Islet precursor cell (in vitro differentiated cells): ENCODE data around the gene SLITRK1.

Source experiments
- DNase-seq: peaks from one replicate; pipeline ENCODE4 v3.0.0-alpha.2; 2018

SLITRK1 gene

DNA sequence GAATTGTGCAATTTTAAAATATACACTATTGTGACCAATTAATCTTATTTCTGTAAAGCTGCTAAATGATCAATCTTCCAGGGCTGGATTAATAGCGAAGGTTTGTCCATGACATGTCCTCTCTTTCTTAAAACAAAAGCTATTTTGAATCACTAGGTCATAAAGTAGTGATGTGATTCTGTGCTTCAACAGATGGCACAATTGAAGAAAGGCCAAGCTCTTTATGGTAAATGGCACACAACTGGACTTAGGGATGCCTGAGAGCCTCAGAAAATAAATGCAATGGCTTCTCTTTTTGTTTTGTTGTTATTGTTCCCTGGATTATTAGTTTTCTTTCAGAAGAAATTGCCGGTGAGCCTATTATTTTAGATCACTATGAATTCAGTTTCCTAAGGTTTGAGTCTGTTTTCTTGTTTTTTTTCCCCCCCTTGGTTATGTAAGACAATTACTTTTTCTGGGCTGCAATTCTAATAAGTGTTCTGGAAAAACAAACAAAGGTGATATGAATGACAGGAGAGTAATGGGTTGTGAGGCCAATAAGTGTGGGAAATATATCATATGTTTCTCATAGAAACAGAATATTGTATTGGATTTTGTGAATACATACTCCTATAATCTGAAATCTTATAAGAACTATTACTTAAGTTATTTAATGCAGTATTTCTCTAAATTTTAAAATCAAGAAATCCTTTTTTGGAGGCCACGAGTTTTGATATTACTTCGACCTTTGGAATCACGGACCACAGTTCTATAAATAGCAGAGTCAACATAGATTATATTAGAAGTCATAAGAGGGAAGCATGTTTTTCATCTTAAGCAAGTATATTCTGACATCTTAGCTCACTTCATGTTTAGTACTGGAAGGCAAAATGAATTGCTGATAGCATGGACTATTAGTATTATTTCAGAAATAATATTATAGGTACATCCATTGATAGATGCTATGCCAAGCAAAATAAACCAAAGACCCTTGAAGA lies 16.8 kb downstream of the SLITRK1 start:
- DNase-seq = no peak

DNA sequence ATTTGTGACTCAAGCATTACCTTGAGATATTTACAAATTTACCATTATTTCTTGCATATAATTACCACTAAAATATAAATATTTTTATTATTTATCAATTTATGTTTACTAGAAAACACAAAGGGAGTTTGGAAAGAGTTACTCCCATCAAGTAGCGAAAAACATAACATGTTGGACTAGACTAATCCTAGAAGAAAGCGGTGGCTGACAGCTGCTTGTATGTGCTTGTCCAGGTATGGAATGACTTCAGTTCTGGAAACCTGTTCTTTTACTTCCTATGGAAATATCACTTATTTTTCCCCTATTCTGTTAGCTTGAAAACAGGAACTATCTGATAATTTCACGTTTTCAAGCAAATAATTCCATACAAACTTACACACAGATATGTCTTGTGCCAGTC lies 28.5 kb downstream of the SLITRK1 start:
- no peak for DNase-seq

DNA sequence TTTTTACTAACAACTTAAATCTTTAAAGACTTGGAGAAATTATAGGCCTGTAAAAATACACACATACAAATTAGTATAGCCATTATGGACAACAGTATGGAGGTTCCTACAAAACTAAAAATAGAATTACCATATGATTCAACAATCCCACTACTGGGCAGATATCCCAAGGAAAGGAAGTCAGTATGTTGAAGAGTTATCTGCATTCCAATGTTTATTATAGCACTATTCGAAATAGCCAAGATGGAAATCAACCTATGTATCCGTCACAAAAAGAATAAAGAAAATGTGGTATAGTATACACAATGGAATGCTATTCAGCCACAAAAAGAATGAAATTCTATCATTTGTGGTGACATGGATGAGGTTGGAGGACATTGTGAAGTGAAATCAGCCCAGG lies 37.2 kb downstream of the SLITRK1 start:
- no peak for DNase-seq

DNA sequence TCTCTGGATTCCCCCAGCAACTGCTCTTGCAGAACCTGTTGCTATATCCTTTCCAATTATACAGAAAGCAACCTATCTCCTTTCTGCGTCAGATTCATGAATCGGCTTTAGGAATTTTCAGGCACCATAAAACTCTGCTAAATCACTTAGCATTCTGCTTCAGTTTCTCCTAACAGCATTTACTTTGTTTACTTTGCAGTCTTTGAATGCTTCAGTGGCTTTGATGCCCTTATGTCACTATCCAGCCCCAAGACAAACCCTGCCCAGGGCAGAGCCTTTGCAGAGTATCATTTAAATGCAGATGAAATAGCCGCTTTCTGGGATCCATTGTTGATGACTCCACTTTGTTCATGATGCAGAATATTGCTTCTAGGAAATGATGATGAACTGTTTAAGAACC lies 43.1 kb downstream of the SLITRK1 start:
- peak; percentile 74 for DNase-seq

DNA sequence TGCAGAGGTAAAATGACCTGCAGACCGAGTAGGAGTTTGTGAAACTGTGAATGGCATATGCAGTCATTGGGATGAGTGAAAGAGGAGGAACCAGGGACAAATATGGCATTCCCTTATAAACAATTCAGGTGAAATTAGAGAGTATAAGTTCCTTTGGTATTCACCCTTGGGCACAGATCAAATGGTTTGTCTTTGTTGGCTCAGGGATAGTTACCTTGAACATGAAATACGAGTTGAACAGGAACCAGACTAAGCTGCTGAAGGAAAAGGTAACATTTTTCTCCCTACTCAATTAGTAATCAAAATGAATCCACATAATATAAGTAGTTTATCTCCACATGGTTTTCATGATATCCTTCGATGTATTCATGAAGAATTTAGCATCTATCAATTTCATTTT lies 50.5 kb downstream of the SLITRK1 start:
- DNase-seq = no peak

DNA sequence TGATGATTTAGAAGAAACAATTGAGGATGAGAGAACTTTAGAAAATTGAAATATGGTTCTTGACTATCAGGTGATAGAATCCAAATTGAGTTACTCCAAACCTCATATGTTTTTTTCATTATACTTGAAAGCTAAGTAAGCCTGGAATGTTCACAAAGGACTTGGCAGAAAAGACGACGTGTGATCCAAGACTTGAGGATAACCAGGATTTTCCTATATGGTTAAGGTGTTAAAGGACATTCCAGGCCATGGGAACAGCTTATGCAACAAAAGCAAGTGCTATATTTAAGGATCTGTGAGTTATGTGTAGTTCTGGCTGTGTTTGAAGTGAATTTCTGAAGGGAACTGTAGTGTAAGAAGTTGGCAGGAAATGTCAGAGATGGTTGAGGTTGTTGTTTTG lies 52.5 kb downstream of the SLITRK1 start:
- no peak for DNase-seq

DNA sequence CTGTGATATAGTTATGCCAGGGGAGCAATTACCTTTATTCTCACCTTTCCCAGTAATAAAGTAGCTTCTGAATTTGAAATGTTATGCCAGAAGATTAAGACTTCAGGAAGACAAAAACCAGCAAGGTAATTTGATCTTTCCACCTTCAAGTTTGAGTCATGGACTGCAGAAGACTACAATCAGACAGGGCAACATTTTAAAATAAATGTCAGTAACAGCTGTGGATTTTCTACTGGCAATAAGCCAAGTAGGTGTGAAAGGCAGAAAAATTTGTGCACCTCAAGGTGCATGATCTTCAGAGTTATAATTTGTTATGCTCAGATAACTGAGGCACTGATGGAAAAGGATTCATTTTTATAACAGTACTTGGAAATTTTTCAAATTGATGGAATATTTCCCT lies 54.9 kb downstream of the SLITRK1 start:
- no peak for DNase-seq
